GM12878 (cell line): ENCODE measurements around the gene EXOC8. TPM values are rescaled to one million over a fixed set of nuclear protein-coding genes. Genes with fewer than 3 reads are reported as not detected.

Source experiments
- ATAC-seq: fragments of 200-7000 bp; cut with Tn5 transposase; 3 replicates; pipeline ENCODE4 v1.9.1; 2020; ENCODE audit warnings: mild to moderate bottlenecking, moderate library complexity
- BruUV-seq: library from RNA; stranded (reverse); fragments of 400-500 nt; replicated peaks from 2 replicates; lab custom pipeline; 2021; lab: Mats Ljungman, UMichigan
- CTCF ChIA-PET: fragments of 300-600 bp; sonication (Branson Sonifier 250); formaldehyde crosslinking; extraction: SDS; loops from one replicate; lab custom pipeline; 2021; ENCODE audit warnings: inconsistent platforms; lab: Yijun Ruan, JAX
- POLR2A ChIA-PET: fragments of 350-600 bp; formaldehyde crosslinking; extraction: SDS; loops from one replicate; lab custom pipeline; 2021; ENCODE audit warnings: inconsistent platforms; lab: Charles Lee
- RAD21 ChIA-PET: fragments of 300-600 bp; sonication (Branson Sonifier 250); formaldehyde crosslinking; loops from one replicate; lab custom pipeline; 2023; ENCODE audit warnings: antibody characterized with exemption; ENCODE audit not compliant: unreplicated experiment; lab: Charles Lee
- SMC1A ChIA-PET: fragments of 300-600 bp; sonication (Branson Sonifier 250); formaldehyde crosslinking; loops from one replicate; lab custom pipeline; 2023; ENCODE audit not compliant: unreplicated experiment, uncharacterized antibody; lab: Charles Lee
- DNase-seq: peaks from one replicate; pipeline ENCODE4 v3.0.0-alpha.2; 2011; ENCODE audit warnings: low read depth, low spot score
- FAIRE-seq: peaks from 3 replicates; lab custom pipeline; 2011; peaks lifted over from hg19 to GRCh38; lab: Jason Lieb, UNC
- H2AFZ ChIP-seq: 2 replicates; pipeline ENCODE4 v1.6.0; 2011; ENCODE audit warnings: low read depth, low read length, control low read depth; ENCODE audit not compliant: control insufficient read depth
- H3K27ac ChIP-seq: 2 replicates; pipeline ENCODE4 v1.5.1; 2011; ENCODE audit warnings: control low read depth; ENCODE audit not compliant: control insufficient read depth, insufficient read depth
- H3K27me3 ChIP-seq, 2 experiments: replicated peaks in 1 of 2; 2 replicates each; pipeline versions ENCODE4 v1.6.0 to v1.6.1; 2011; ENCODE audit warnings: low read length in 1 of 2; ENCODE audit not compliant: control insufficient read depth in 2 of 2, insufficient read depth in 2 of 2
- H3K36me3 ChIP-seq, 2 experiments: 2 replicates each; pipeline ENCODE4 v1.5.1; 2011; ENCODE audit warnings: low read length in 1 of 2; ENCODE audit not compliant: control insufficient read depth in 2 of 2, insufficient read depth in 2 of 2
- H3K4me1 ChIP-seq: 2 replicates; pipeline ENCODE4 v1.6.1; 2011; ENCODE audit warnings: mild to moderate bottlenecking, low read length, moderate library complexity, mixed read lengths; ENCODE audit not compliant: control insufficient read depth, insufficient read depth
- H3K4me2 ChIP-seq: 2 replicates; pipeline ENCODE4 v1.6.0; 2011; ENCODE audit warnings: control low read depth; ENCODE audit not compliant: control insufficient read depth, insufficient read depth
- H3K4me3 ChIP-seq: fragments of 200-600 bp; sonication (generic); 2 replicates; pipeline ENCODE4 v1.5.1; 2016
- H3K79me2 ChIP-seq: 2 replicates; pipeline ENCODE4 v1.6.0; 2011; ENCODE audit warnings: low read length; ENCODE audit not compliant: control insufficient read depth, insufficient read depth
- H3K9ac ChIP-seq: 2 replicates; pipeline ENCODE4 v1.8.0; 2011; ENCODE audit warnings: low read length, control low read depth, mixed read lengths; ENCODE audit not compliant: control insufficient read depth, insufficient read depth
- H3K9me3 ChIP-seq: replicated peaks from 3 replicates; pipeline ENCODE4 v1.5.1; 2011; ENCODE audit warnings: mild to moderate bottlenecking, low read length; ENCODE audit not compliant: control insufficient read depth, insufficient read depth
- H4K20me1 ChIP-seq: 2 replicates; pipeline ENCODE4 v1.6.0; 2011; ENCODE audit not compliant: control insufficient read depth, insufficient read depth
- BACH1 ChIP-seq: fragments of 450-650 bp; IDR thresholded peaks from 2 replicates; pipeline ENCODE4 v1.6.1; 2017; ENCODE audit warnings: mild to moderate bottlenecking, borderline replicate concordance
- CHD1 ChIP-seq: IDR thresholded peaks from 2 replicates; pipeline ENCODE4 v1.6.1; 2012; ENCODE audit warnings: low read depth, low read length, improper control_type of control experiment
- FOXM1 ChIP-seq: IDR thresholded peaks from 2 replicates; pipeline ENCODE4 v1.6.1; 2012; ENCODE audit warnings: low read depth, mild to moderate bottlenecking, inconsistent platforms, low read length, moderate library complexity
- HDGF ChIP-seq: fragments of 450-650 bp; IDR thresholded peaks from 2 replicates; pipeline ENCODE4 v1.6.1; 2016; ENCODE audit warnings: antibody characterized with exemption
- KAT2A ChIP-seq: conservative IDR thresholded peaks from 2 replicates; pipeline ENCODE4 v1.6.1; 2011; ENCODE audit warnings: low read depth, low read length; ENCODE audit not compliant: control insufficient read depth
- MEF2B ChIP-seq: fragments of 450-650 bp; IDR thresholded peaks from 2 replicates; pipeline ENCODE4 v1.6.1; 2018; ENCODE audit warnings: mild to moderate bottlenecking, moderate library complexity; ENCODE audit not compliant: partially characterized antibody, poor library complexity, severe bottlenecking
- MTA3 ChIP-seq: IDR thresholded peaks from 2 replicates; pipeline ENCODE4 v1.6.1; 2012; ENCODE audit warnings: low read length, inconsistent platforms, borderline replicate concordance
- NFIC ChIP-seq: IDR thresholded peaks from 2 replicates; pipeline ENCODE4 v1.6.1; 2012; ENCODE audit warnings: low read depth, mild to moderate bottlenecking, inconsistent platforms, low read length, moderate library complexity
- NFYA ChIP-seq: IDR thresholded peaks from 2 replicates; pipeline ENCODE4 v1.6.1; 2011; ENCODE audit warnings: low read depth, mild to moderate bottlenecking, low read length, improper control_type of control experiment, borderline replicate concordance
- POLR2A ChIP-seq: IDR thresholded peaks from 2 replicates; pipeline ENCODE4 v1.6.1; 2011; ENCODE audit warnings: low read depth, mild to moderate bottlenecking, low read length
- RELA ChIP-seq: fragments of 450-650 bp; IDR thresholded peaks from 2 replicates; pipeline ENCODE4 v1.8.0; 2014; ENCODE audit warnings: borderline replicate concordance; ENCODE audit not compliant: partially characterized antibody
- RFX5 ChIP-seq: IDR thresholded peaks from 2 replicates; pipeline ENCODE4 v1.6.1; 2011; ENCODE audit warnings: low read depth, low read length, improper control_type of control experiment
- SIN3A ChIP-seq: IDR thresholded peaks from 2 replicates; pipeline ENCODE4 v1.6.1; 2012; ENCODE audit warnings: low read depth, low read length, improper control_type of control experiment
- WGBS: methylation state at CpG from one replicate; pipeline ENCODE4 v1.1.6; 2016; ENCODE audit warnings: low lambda C conversion rate; ENCODE audit not compliant: insufficient replicate concordance, insufficient coverage; ENCODE audit errors: missing lambda C conversion rate; 5-methylcytosine and 5-hydroxymethylcytosine counted together
- in situ Hi-C: fragments of 300-500 bp; cut with MboI; formaldehyde crosslinking; loops from 9 replicates; pipeline ENCODE4 v1.14.3; 2018; ENCODE audit warnings: mixed read lengths
- intact Hi-C: fragments of 100-400 bp; cut with micrococcal nuclease; formaldehyde crosslinking; loops from one replicate; pipeline ENCODE4 v1.14.2; 2022; ENCODE audit not compliant: unreplicated experiment
- polyA plus RNA-seq, 11 experiments: library from polyadenylated mRNA; depleted of rRNA in 4 of 11; unstranded in 6 of 11; stranded (reverse) in 5 of 11; fragments of >200 nt; fragmentation: Nextera tagmentation in 4 of 11; fragmentation: Illumina TruSeq in 1 of 11; extraction: Ambion mirVana in 4 of 11; extraction: Trizol in 1 of 11; gene quantifications; 1 replicate in 1 of 11; 2 replicates in 10 of 11; pipeline versions ENCODE4 v1.2.1 to v1.2.3, GENCODE V29; 2011 to 2016; ENCODE audit warnings: inconsistent platforms in 2 of 11, missing spikeins in 2 of 11, low read depth in 1 of 11
- total RNA-seq, 4 experiments: library from RNA; depleted of rRNA in 3 of 4; stranded (reverse); fragments of >200 nt in 3 of 4; fragmentation: Illumina TruSeq in 1 of 4; extraction: Trizol in 1 of 4; gene quantifications; 2 replicates each; pipeline versions ENCODE4 v1.2.1 to v1.2.3, GENCODE V29; 2013 to 2021
- TF ChIP-seq, protein P1 (sequence below): IDR thresholded peaks from 2 replicates; pipeline ENCODE4 v1.6.1; 2011; ENCODE audit warnings: mild to moderate bottlenecking, low read depth, low read length, moderate library complexity; ENCODE audit not compliant: insufficient replicate concordance
- TF ChIP-seq, protein P2 (sequence below): IDR thresholded peaks from 2 replicates; pipeline ENCODE4 v1.6.1; 2012; ENCODE audit warnings: low read depth, low read length, improper control_type of control experiment
- TF ChIP-seq, protein P3 (sequence below): fragments of 450-650 bp; IDR thresholded peaks from 2 replicates; pipeline ENCODE4 v1.6.1; 2016; ENCODE audit warnings: mild to moderate bottlenecking
- TF ChIP-seq, protein P4 (sequence below): fragments of 450-650 bp; IDR thresholded peaks from 2 replicates; pipeline ENCODE4 v1.6.1; 2017; ENCODE audit warnings: antibody characterized with exemption, mild to moderate bottlenecking, moderate library complexity

EXOC8 gene
- total and polyA plus RNA-seq, 10 of the 15 experiments (the other 5 are each of a cell fraction or from before 2014, with no cell fraction given), result 2.0 to 11.3 (median 6.3) TPM

DNA sequence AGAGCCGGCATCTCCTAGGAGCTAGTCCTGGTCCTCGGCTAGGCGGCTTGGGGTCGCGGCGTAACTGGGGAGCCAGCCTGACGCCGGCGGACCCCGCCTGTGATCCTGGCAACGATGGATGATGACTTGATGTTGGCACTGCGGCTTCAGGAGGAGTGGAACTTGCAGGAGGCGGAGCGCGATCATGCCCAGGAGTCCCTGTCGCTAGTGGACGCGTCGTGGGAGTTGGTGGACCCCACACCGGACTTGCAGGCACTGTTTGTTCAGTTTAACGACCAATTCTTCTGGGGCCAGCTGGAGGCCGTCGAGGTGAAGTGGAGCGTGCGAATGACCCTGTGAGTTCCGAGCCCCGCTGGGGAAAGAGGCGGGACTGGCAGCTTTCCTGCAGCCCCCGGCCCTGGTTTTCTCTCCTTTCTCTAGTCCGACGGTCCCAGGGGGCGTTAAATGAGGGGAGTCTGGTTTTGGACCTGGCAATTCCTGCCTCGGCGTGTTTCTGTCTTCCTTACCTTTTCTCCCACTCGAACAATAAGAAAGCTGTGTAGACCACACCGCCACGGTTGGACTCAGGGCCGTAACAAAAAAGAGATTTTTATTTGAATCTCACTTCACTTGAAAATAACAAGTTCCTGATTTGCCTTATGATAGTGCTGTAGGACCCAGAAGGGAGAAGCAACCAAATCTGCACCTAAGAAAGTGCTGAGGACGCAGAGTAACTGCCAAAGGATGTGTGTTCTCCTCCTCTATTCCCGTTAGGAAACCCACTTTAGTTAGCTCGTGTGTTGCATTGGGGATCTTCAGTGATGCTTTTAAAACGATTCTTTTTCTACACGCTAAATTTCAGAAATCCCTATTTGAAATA lies 847 bp upstream of the EXOC8 start, which contains the start of gene SPRTN:
TSS of gene SPRTN (plus strand) at position 24 of the 859 bp plus-strand sequence. CDS start at position 115, 91 bp downstream.
- intact Hi-C loops (loop anchor here (5.0 kb wide), 1 partner anchor 96 kb away; the partner anchor contains the start of gene GNPAT), in situ Hi-C loops (no loop called here)
- WGBS, result 1% methylated on average over 43 of the region's 43 CpGs
- peak; percentile 7 for ATAC-seq
- Histone ChIP-seq H3K4me1 (peaks cover 8% of the 10 kb centered on the region), H2AFZ (peak within 1 kb of the TSS; percentile 98), H3K4me2 (peak within 1 kb of the TSS; percentile 93), H3K4me3 (peak within 1 kb of the TSS; percentile 91), H3K27me3 (no peaks in the 10 kb centered on the region), H3K9ac (peak within 1 kb of the TSS; percentile 91), H4K20me1 (no peaks in the 10 kb centered on the region; the same call in 1 of the 2 replicates), H3K9me3 (no peaks in the 10 kb centered on the region), H3K36me3 (no peaks in the 10 kb centered on the region), H3K79me2 (peaks cover 58% of the 10 kb centered on the region), H3K27ac (peak within 1 kb of the TSS; percentile 95)
- RAD21 ChIA-PET, result interaction anchor here (0.7 to 2.3 kb wide), 10 partner anchors 11 to 193 kb away, joined by 3 to 13 read pairs (median 3); partner anchors contain the start of gene TSNAX
- no peak for FAIRE-seq
- POLR2A ChIA-PET, result interaction anchor here (0.5 to 1.4 kb wide), 11 partner anchors 10 to 237 kb away, joined by 3 to 6 read pairs (median 3); partner anchors contain the start of gene TSNAX
- CTCF ChIA-PET, result interaction anchor here (0.6 to 2.6 kb wide), 13 partner anchors 10 to 915 kb away, joined by 3 to 15 read pairs (median 3); no protein-coding TSS in a partner anchor
- TSS peak; percentile 85 for BruUV-seq
- SMC1A ChIA-PET, result interaction anchor here (0.7 to 2.5 kb wide), 9 partner anchors 14 to 695 kb away, joined by 3 to 7 read pairs (median 3); no protein-coding TSS in a partner anchor
- DNase-seq, result no peak
- TF ChIP-seq NFYA, result no peak
- no peak for TF ChIP-seq FOXM1
- peak; percentile 22 for TF ChIP-seq MEF2B
- TF ChIP-seq, protein P1, sequence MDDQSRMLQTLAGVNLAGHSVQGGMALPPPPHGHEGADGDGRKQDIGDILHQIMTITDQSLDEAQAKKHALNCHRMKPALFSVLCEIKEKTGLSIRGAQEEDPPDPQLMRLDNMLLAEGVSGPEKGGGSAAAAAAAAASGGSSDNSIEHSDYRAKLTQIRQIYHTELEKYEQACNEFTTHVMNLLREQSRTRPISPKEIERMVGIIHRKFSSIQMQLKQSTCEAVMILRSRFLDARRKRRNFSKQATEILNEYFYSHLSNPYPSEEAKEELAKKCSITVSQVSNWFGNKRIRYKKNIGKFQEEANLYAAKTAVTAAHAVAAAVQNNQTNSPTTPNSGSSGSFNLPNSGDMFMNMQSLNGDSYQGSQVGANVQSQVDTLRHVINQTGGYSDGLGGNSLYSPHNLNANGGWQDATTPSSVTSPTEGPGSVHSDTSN, result no peak
- 0 out of 2 replicates have a peak, but pooled peaks have one; percentile 26 for TF ChIP-seq BACH1
- peak; percentile 39; the same call in 1 of the 2 replicates for TF ChIP-seq HDGF
- no peak for TF ChIP-seq KAT2A
- TF ChIP-seq, protein P2, sequence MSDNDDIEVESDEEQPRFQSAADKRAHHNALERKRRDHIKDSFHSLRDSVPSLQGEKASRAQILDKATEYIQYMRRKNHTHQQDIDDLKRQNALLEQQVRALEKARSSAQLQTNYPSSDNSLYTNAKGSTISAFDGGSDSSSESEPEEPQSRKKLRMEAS, result peak; percentile 76
- 0 out of 2 replicates have a peak, but pooled peaks have one; percentile 73 for TF ChIP-seq CHD1
- TF ChIP-seq, protein P3, sequence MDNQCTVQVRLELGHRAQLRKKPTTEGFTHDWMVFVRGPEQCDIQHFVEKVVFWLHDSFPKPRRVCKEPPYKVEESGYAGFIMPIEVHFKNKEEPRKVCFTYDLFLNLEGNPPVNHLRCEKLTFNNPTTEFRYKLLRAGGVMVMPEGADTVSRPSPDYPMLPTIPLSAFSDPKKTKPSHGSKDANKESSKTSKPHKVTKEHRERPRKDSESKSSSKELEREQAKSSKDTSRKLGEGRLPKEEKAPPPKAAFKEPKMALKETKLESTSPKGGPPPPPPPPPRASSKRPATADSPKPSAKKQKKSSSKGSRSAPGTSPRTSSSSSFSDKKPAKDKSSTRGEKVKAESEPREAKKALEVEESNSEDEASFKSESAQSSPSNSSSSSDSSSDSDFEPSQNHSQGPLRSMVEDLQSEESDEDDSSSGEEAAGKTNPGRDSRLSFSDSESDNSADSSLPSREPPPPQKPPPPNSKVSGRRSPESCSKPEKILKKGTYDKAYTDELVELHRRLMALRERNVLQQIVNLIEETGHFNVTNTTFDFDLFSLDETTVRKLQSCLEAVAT, result no peak
- peak; percentile 30 for TF ChIP-seq SIN3A
- TF ChIP-seq POLR2A, result peak; percentile 63
- 0 out of 2 replicates have a peak, but pooled peaks have one; percentile 6 for TF ChIP-seq RFX5
- no peak for TF ChIP-seq NFIC
- no peak for TF ChIP-seq RELA
- TF ChIP-seq MTA3, result no peak
- TF ChIP-seq, protein P4, sequence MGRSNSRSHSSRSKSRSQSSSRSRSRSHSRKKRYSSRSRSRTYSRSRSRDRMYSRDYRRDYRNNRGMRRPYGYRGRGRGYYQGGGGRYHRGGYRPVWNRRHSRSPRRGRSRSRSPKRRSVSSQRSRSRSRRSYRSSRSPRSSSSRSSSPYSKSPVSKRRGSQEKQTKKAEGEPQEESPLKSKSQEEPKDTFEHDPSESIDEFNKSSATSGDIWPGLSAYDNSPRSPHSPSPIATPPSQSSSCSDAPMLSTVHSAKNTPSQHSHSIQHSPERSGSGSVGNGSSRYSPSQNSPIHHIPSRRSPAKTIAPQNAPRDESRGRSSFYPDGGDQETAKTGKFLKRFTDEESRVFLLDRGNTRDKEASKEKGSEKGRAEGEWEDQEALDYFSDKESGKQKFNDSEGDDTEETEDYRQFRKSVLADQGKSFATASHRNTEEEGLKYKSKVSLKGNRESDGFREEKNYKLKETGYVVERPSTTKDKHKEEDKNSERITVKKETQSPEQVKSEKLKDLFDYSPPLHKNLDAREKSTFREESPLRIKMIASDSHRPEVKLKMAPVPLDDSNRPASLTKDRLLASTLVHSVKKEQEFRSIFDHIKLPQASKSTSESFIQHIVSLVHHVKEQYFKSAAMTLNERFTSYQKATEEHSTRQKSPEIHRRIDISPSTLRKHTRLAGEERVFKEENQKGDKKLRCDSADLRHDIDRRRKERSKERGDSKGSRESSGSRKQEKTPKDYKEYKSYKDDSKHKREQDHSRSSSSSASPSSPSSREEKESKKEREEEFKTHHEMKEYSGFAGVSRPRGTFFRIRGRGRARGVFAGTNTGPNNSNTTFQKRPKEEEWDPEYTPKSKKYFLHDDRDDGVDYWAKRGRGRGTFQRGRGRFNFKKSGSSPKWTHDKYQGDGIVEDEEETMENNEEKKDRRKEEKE, result no peak
